CD4-positive, CD25-positive, alpha-beta regulatory T cell (primary cell): Measurements from ENCODE around the gene CCDC138. TPM values are rescaled to one million over a fixed set of nuclear protein-coding genes. Genes with fewer than 3 reads are reported as not detected.

Source experiments
- ATAC-seq, 2 donors: fragments of 150-1000 bp; cut with Tn5 transposase; one replicate each; pipeline ENCODE4 v1.10.0; 2021; ENCODE audit warnings: low read depth in 2 of 2, moderate number of reproducible peaks in 2 of 2, moderate library complexity in 1 of 2
- DNase-seq, 3 donors: peaks; one replicate each; pipeline versions ENCODE4 v3.0.0 to v3.0.0-alpha.2; 2012 to 2022; ENCODE audit warnings: mixed read lengths in 1 of 3
- H3K27ac ChIP-seq: one replicate; pipeline ENCODE4 v1.7.0; 2013; ENCODE audit warnings: mild to moderate bottlenecking, low read length; ENCODE audit not compliant: insufficient read depth, poor library complexity, severe bottlenecking
- H3K27me3 ChIP-seq: one replicate; pipeline ENCODE4 v1.7.0; 2013; ENCODE audit warnings: low read length; ENCODE audit not compliant: control insufficient read depth, insufficient read depth
- H3K36me3 ChIP-seq: one replicate; pipeline ENCODE4 v1.7.0; 2013; ENCODE audit warnings: mild to moderate bottlenecking, low read length, moderate library complexity; ENCODE audit not compliant: control insufficient read depth, insufficient read depth
- H3K4me1 ChIP-seq: 2 replicates; pipeline ENCODE4 v1.7.0; 2013; ENCODE audit warnings: mild to moderate bottlenecking, low read length; ENCODE audit not compliant: insufficient read depth, control insufficient read depth, poor library complexity, severe bottlenecking
- H3K4me3 ChIP-seq: one replicate; pipeline ENCODE4 v1.7.0; 2013; ENCODE audit warnings: low read depth, mild to moderate bottlenecking, low read length, moderate library complexity
- H3K9me3 ChIP-seq, 2 experiments: 1 replicate in 1 of 2; 2 replicates in 1 of 2; pipeline ENCODE4 v1.7.0; 2013; ENCODE audit warnings: low read length in 2 of 2, mild to moderate bottlenecking in 1 of 2, moderate library complexity in 1 of 2; ENCODE audit not compliant: control insufficient read depth in 2 of 2
- H3K27ac Mint-ChIP-seq, 3 donors: one replicate each; pipeline ENCODE4 v1.8.0; 2020 to 2022; ENCODE audit warnings: mild to moderate bottlenecking in 3 of 3, mixed read lengths in 3 of 3, moderate library complexity in 2 of 3
- H3K27me3 Mint-ChIP-seq: one replicate; pipeline ENCODE4 v1.8.0; 2022; ENCODE audit warnings: mild to moderate bottlenecking, mixed read lengths
- H3K36me3 Mint-ChIP-seq: one replicate; pipeline ENCODE4 v1.8.0; 2020; ENCODE audit warnings: mixed read lengths
- H3K4me1 Mint-ChIP-seq, 4 donors: one replicate each; pipeline ENCODE4 v1.8.0; 2020 to 2022; ENCODE audit warnings: mixed read lengths in 4 of 4, mild to moderate bottlenecking in 1 of 4
- H3K4me3 Mint-ChIP-seq, 4 donors: one replicate each; pipeline ENCODE4 v1.8.0; 2020 to 2022; ENCODE audit warnings: mild to moderate bottlenecking in 4 of 4, mixed read lengths in 4 of 4, moderate library complexity in 3 of 4
- H3K9me3 Mint-ChIP-seq, 7 donors: one replicate each; pipeline ENCODE4 v1.8.0; 2020 to 2022; ENCODE audit warnings: mixed read lengths in 7 of 7, mild to moderate bottlenecking in 3 of 7, moderate library complexity in 2 of 7
- polyA plus RNA-seq, 4 donors: library from polyadenylated mRNA; unstranded; fragments of 300-500 nt; fragmentation: Illumina TruSeq; gene quantifications; one replicate each; pipeline ENCODE4 v1.2.3, GENCODE V29; 2021
- total RNA-seq: library from RNA; stranded (reverse); gene quantifications from one replicate; pipeline ENCODE4 v1.2.3, GENCODE V29; 2022

The CCDC138 gene
- total and polyA plus RNA-seq, 5 donors from 2014 or later: 4.5 to 6.9 (median 5.0) TPM

GRCh38 chr2:108895188-108895587 is 108.6 kb downstream of the CCDC138 start:
- Histone ChIP-seq H3K4me3 (no peak overlapping the region), H3K4me1 (no peaks in the 10 kb centered on the region), H3K27me3 (no peaks in the 10 kb centered on the region), H3K9me3 (peaks cover 11 to 25% of the 10 kb centered on the region in 2 experiments), H3K36me3 (peaks cover 4% of the 10 kb centered on the region), H3K27ac (no peak overlapping the region)
- DNase-seq (no peak), ATAC-seq (no peak)
- Mint-ChIP-seq H3K9me3 (peaks cover 1 to 29% (median 11%) of the 10 kb centered on the region in 7 donors), H3K36me3 (peaks cover 53% of the 10 kb centered on the region), H3K27me3 (peaks cover 15% of the 10 kb centered on the region), H3K4me1 (peaks cover 0 to 7% (median 0%) of the 10 kb centered on the region in 4 donors), H3K4me3 (no peak overlapping the region), H3K27ac (no peak overlapping the region)

- Mint-ChIP-seq H3K27ac (no peak overlapping the region), H3K4me1 (peaks cover 0 to 7% (median 0%) of the 10 kb centered on the region in 4 donors), H3K36me3 (peaks cover 60% of the 10 kb centered on the region), H3K4me3 (no peak overlapping the region), H3K9me3 (peaks cover 0 to 15% (median 12%) of the 10 kb centered on the region in 7 donors), H3K27me3 (peaks cover 19% of the 10 kb centered on the region)
- Histone ChIP-seq H3K9me3 (peaks cover 0 to 9% of the 10 kb centered on the region in 2 experiments), H3K4me1 (no peaks in the 10 kb centered on the region), H3K27me3 (no peaks in the 10 kb centered on the region), H3K36me3 (peaks cover 4% of the 10 kb centered on the region), H3K27ac (no peak overlapping the region), H3K4me3 (no peak overlapping the region)
- ATAC-seq: no peak
- DNase-seq: no peak
These were observed 110.2 kb downstream of the CCDC138 start for GRCh38 chr2:108896741-108897140.

DNA sequence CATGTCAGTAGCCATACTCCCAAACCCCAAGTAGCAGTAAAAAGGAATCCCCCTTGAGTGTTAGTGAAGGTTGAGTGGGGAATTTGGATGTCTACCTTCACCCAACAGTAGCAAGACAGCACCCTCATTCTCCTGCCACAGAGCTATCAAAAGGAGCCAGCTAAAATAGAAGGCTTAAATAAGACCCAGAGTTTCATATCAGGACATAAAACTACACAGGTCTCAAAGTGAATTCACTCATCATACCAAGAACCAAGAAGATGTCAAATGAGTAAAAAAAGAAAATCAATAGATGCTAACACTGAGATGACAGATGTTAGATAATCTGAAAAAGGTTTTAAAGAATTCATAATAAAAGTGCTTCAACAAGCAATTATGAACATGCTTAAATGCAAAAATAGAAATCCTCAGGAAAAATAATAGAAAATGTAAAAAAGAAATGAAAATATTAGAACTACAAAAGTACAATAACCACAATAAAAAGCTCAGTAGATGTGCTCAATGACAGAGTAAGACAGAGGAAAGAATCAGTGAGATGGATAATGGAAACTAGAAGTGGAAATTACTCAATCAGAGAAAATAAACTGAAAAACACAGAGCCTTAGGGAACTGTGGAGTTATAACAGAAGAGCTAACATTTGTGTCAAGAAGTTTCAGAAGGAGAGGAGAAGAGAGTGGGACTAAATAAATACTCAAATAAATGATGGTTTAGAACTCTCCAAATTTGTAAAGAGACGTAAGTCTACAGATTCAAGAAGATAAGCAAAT is 111.9 kb downstream of the CCDC138 start:
- no peaks in the 10 kb centered on the region for H3K4me1 ChIP-seq
- no peak overlapping the region for H3K27ac Mint-ChIP-seq
- peaks cover 23% of the 10 kb centered on the region for H3K27me3 Mint-ChIP-seq
- no peaks in the 10 kb centered on the region for H3K27me3 ChIP-seq
- H3K4me3 ChIP-seq: no peak overlapping the region
- H3K36me3 Mint-ChIP-seq: peaks cover 60% of the 10 kb centered on the region
- DNase-seq (no peak), ATAC-seq (no peak)
- H3K9me3 Mint-ChIP-seq: peaks cover 0 to 13% (median 10%) of the 10 kb centered on the region in 7 donors
- no peaks in the 10 kb centered on the region for H3K9me3 ChIP-seq
- no peak overlapping the region for H3K27ac ChIP-seq
- no peak overlapping the region for H3K4me3 Mint-ChIP-seq
- peaks cover 4% of the 10 kb centered on the region for H3K36me3 ChIP-seq
- H3K4me1 Mint-ChIP-seq: peaks cover 0 to 7% (median 0%) of the 10 kb centered on the region in 4 donors

DNA sequence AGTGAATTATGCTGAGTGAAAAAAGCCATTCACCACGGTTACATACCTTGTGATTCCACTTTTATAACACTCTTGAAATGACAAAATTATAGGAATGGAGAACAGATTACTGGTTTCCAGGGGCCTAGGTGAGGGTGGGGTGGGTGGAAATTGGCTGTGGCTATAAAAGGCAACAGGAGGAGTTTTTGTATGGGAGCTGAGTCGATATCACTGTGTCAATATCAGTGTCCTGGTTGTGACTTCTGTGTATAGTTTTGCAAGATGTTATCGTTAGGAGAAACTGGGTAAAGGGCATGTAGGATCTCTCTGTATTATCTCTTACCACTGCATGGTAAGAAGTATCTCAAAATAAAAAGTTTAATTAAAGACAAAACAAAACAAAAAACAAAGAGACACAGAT is 118.1 kb downstream of the CCDC138 start:
- no peaks in the 10 kb centered on the region for H3K36me3 ChIP-seq
- H3K27ac ChIP-seq: no peak overlapping the region
- H3K36me3 Mint-ChIP-seq: peaks cover 33% of the 10 kb centered on the region
- peaks cover 0 to 7% (median 0%) of the 10 kb centered on the region in 7 donors for H3K9me3 Mint-ChIP-seq
- H3K4me1 Mint-ChIP-seq: peaks cover 0 to 3% (median under 1%) of the 10 kb centered on the region in 4 donors
- no peaks in the 10 kb centered on the region for H3K9me3 ChIP-seq
- DNase-seq: no peak
- H3K27me3 Mint-ChIP-seq: peaks cover 19% of the 10 kb centered on the region
- no peaks in the 10 kb centered on the region for H3K4me1 ChIP-seq
- no peak overlapping the region for H3K27ac Mint-ChIP-seq
- no peak for ATAC-seq
- H3K4me3 ChIP-seq: no peak overlapping the region
- no peaks in the 10 kb centered on the region for H3K27me3 ChIP-seq
- H3K4me3 Mint-ChIP-seq: no peak overlapping the region

DNA sequence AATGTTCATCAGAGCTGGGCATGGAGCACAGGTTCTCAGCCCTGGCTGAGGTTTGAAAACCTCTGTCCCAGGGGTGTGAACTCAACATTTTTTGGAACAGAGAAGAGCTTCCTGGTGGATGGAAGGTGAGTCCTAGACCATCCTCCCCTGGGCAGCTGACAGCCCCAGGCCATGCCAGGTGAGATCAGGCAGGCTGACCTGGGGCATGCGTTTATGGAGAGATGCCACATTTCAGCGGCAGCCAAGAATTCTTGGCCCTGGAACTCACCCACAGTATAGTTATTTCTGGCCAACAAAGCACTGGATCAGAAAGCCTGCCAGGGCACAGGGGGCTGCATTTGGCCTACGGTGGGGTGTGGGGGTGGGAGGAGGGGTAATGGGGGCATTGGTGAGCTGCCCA is 118.6 kb downstream of the CCDC138 start:
- H3K4me3 ChIP-seq: no peak overlapping the region

GRCh38 chr2:108905906-108906305 is 119.3 kb downstream of the CCDC138 start:
- H3K9me3 ChIP-seq: no peaks in the 10 kb centered on the region
- no peak overlapping the region for H3K27ac Mint-ChIP-seq
- H3K36me3 ChIP-seq: no peaks in the 10 kb centered on the region

More for the DNA sequence above, 118.6 kb downstream of the CCDC138 start:
- no peaks in the 10 kb centered on the region for H3K36me3 ChIP-seq
- Mint-ChIP-seq H3K27ac (no peak overlapping the region), H3K27me3 (peaks cover 15% of the 10 kb centered on the region), H3K36me3 (peaks cover 33% of the 10 kb centered on the region), H3K9me3 (peaks cover 0 to 7% (median 0%) of the 10 kb centered on the region in 7 donors), H3K4me3 (no peak overlapping the region), H3K4me1 (peaks cover 0 to 3% (median 0%) of the 10 kb centered on the region in 4 donors)
- H3K4me1 ChIP-seq: no peaks in the 10 kb centered on the region
- no peaks in the 10 kb centered on the region for H3K27me3 ChIP-seq
- no peaks in the 10 kb centered on the region for H3K9me3 ChIP-seq
- no peak for DNase-seq
- H3K27ac ChIP-seq: no peak overlapping the region
- ATAC-seq: no peak

GRCh38 chr2:108906403-108907077 is 120.0 kb downstream of the CCDC138 start:
- H3K27ac Mint-ChIP-seq: no peak overlapping the region
- peaks cover 22% of the 10 kb centered on the region for H3K36me3 Mint-ChIP-seq

More at GRCh38 chr2:108905906-108906305, 119.3 kb downstream of the CCDC138 start:
- Mint-ChIP-seq H3K36me3 (peaks cover 28% of the 10 kb centered on the region), H3K27me3 (peaks cover 11% of the 10 kb centered on the region), H3K4me1 (peaks cover 0 to 3% (median 0%) of the 10 kb centered on the region in 4 donors), H3K4me3 (no peak overlapping the region), H3K9me3 (peaks cover 0 to 4% (median 0%) of the 10 kb centered on the region in 7 donors)
- no peaks in the 10 kb centered on the region for H3K4me1 ChIP-seq
- no peak for DNase-seq
- H3K27me3 ChIP-seq: no peaks in the 10 kb centered on the region
- no peak for ATAC-seq
- H3K4me3 ChIP-seq: no peak overlapping the region
- no peak overlapping the region for H3K27ac ChIP-seq

More at GRCh38 chr2:108906403-108907077, 120.0 kb downstream of the CCDC138 start:
- peaks cover 11% of the 10 kb centered on the region for H3K27me3 Mint-ChIP-seq
- H3K27ac ChIP-seq: no peak overlapping the region
- no peak overlapping the region for H3K4me3 ChIP-seq
- no peaks in the 10 kb centered on the region for H3K27me3 ChIP-seq
- no peaks in the 10 kb centered on the region for H3K36me3 ChIP-seq
- H3K4me1 Mint-ChIP-seq: peaks cover 0 to 3% (median 0%) of the 10 kb centered on the region in 4 donors
- ATAC-seq (no peak), DNase-seq (no peak)
- H3K9me3 Mint-ChIP-seq: peaks cover 0 to 2% (median 0%) of the 10 kb centered on the region in 7 donors
- no peaks in the 10 kb centered on the region for H3K4me1 ChIP-seq
- H3K4me3 Mint-ChIP-seq: no peak overlapping the region
- no peaks in the 10 kb centered on the region for H3K9me3 ChIP-seq
